Mucosa of stomach (tissue), 1 donor: Measurements from ENCODE around the gene GIMAP1.

Source experiments
- H3K27me3 ChIP-seq: one replicate; pipeline ENCODE4 v1.7.0; 2013; ENCODE audit warnings: mild to moderate bottlenecking, low read length; ENCODE audit not compliant: control insufficient read depth, insufficient read depth
- H3K36me3 ChIP-seq: one replicate; pipeline ENCODE4 v1.7.0; 2013; ENCODE audit warnings: low read length; ENCODE audit not compliant: control insufficient read depth, insufficient read depth
- H3K4me1 ChIP-seq: one replicate; pipeline ENCODE4 v1.7.0; 2013; ENCODE audit warnings: mild to moderate bottlenecking, low read length; ENCODE audit not compliant: control insufficient read depth, insufficient read depth
- H3K4me3 ChIP-seq: one replicate; pipeline ENCODE4 v1.7.0; 2013; ENCODE audit warnings: low read length
- H3K9ac ChIP-seq: one replicate; pipeline ENCODE4 v1.7.0; 2013; ENCODE audit warnings: mild to moderate bottlenecking, low read length, moderate library complexity
- H3K9me3 ChIP-seq: one replicate; pipeline ENCODE4 v1.7.0; 2013; ENCODE audit warnings: mild to moderate bottlenecking, low read length, moderate library complexity; ENCODE audit not compliant: control insufficient read depth
- donor health status: Pancreatic carcinoma.

The GIMAP1 gene

DNA sequence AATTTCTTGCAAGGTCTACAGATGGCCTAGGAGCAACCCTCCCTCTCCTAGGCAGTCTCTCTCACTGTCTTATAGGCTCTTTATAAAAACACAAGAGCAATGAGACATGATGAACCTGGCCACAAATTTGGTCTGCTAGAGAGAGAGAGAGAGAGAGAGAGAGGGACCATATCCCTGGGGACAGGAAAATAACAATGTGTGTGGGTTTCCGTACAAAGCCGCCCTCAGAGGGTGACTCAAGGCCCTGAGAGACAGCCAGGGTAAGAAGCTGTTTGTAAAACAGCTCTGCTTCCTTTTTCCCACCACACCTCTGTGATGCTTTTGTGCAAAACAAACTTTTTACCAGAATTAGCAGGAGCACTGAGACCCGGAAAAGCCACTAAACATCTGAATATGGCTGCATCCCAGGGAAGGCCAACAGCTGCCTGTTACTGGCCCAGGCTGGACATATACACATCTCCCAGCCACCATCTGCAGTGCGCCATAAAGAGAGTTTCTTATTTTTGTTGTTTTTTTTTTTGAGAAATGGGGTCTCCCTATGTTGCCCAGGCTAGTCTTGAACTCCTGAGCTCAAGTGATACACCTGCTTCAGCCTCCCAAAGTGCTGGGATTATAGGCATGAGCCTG, 39.2 kb downstream of the GIMAP1 start:
- Histone ChIP-seq H3K4me1 (no peaks in the 10 kb centered on the region), H3K36me3 (no peaks in the 10 kb centered on the region), H3K27me3 (no peaks in the 10 kb centered on the region), H3K9ac (no peak overlapping the region), H3K9me3 (no peaks in the 10 kb centered on the region), H3K4me3 (no peak overlapping the region)

DNA sequence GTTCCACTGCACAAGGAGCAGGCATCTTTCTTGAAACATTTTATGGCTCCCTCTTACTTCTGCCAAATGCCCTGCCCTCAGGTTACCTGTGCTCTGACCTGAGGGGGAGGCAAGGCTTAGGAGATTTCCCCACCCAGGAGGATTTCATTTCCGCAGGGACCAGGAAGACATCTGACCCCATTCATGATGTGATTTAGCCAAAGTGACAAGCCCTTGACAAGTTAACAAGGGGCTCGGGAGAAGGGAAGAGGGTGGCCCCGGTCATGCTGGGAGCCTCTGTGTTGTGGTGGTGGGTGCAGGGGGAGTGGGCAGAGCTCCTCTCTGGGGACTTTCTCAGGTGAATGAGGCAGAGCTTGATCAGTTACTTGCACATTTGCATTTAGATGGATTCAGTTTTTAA, 39.8 kb downstream of the GIMAP1 start:
- Histone ChIP-seq H3K4me1 (no peaks in the 10 kb centered on the region), H3K4me3 (no peak overlapping the region), H3K27me3 (no peaks in the 10 kb centered on the region), H3K36me3 (no peaks in the 10 kb centered on the region), H3K9ac (no peak overlapping the region), H3K9me3 (no peaks in the 10 kb centered on the region)

DNA sequence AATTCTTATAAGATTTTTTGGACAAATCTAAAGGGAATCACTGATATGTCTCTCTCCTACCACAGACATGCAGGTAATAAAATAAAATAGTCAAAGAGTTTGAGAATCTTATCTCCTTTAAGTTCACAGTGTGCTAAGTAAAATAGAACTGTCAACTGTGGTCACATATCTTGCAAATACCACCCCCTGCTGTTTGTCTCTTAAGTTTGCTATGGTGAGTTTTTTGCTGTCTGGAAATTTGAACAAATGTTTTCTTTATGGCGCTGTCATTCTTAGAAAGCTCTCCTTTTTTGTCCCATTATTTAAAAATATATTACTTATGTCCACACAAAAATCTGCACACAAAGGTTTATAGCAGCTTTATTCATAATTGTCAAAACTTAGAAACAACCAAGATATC, 40.4 kb downstream of the GIMAP1 start:
- H3K36me3 ChIP-seq, result no peaks in the 10 kb centered on the region
- H3K9me3 ChIP-seq, result no peaks in the 10 kb centered on the region
- H3K27me3 ChIP-seq, result no peaks in the 10 kb centered on the region
- H3K4me3 ChIP-seq, result no peak overlapping the region
- H3K9ac ChIP-seq, result no peak overlapping the region
- H3K4me1 ChIP-seq, result no peaks in the 10 kb centered on the region

DNA sequence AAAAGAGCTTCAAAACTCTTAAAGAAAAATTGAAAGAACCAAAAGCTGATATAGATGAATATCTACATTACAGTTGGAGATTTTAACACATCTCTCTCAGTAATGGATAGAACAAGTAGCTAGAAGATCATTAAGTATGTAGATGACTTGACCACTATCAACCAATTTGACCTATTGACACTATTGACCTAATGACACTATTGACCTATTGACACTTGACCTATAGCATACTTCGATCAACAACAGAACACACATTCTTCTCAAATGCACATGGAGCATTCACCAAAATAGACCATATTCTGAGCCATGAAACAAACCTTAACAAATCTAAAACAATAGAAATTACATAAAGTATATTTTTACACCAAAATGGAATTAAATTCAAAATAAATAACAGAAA, 43.1 kb downstream of the GIMAP1 start:
- Histone ChIP-seq H3K27me3 (no peaks in the 10 kb centered on the region), H3K9me3 (no peaks in the 10 kb centered on the region), H3K4me1 (no peaks in the 10 kb centered on the region), H3K36me3 (no peaks in the 10 kb centered on the region), H3K9ac (no peak overlapping the region), H3K4me3 (no peak overlapping the region)

DNA sequence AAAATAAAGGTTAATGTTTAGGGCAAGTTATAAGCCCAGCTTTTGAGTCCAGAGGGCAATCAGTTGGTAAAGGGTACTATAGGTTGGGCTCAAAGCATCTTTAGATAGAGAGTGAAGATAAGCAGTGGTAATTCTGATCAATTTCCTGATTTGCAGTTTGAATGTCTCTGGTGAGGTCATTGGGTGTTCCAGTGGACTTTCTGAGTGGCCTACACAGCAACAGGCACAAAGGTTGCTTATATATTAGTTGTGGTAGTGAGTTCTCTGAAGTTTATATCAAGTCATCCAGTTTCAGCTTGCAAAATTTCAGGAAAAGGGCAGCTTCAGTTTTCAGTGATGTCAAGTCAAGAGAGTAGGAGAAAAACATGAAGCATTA, 49.9 kb downstream of the GIMAP1 start:
- no peak overlapping the region for H3K9ac ChIP-seq
- no peaks in the 10 kb centered on the region for H3K36me3 ChIP-seq
- no peaks in the 10 kb centered on the region for H3K9me3 ChIP-seq
- peaks cover 4% of the 10 kb centered on the region for H3K4me1 ChIP-seq
- H3K4me3 ChIP-seq, result no peak overlapping the region
- H3K27me3 ChIP-seq, result no peaks in the 10 kb centered on the region

DNA sequence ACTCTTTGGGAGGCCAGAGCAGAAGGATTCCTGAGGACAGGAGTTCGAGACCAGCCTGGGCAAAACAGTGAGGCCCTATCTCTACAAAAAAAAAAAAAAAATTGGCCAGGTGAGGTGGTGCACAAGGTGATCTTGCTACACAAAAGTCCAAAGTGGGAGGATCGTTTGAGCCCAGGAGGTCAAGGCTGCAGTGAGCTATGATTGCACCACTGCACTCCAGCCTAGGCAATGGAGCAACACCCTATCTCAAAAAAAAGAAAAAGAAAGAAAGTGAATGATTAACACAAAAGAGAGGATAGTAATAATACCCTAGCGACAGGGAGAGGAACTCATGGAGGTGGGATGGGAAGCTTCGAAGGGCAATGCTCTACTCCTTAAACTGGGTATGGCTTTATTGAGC, 53.4 kb downstream of the GIMAP1 start:
- Histone ChIP-seq H3K27me3 (no peaks in the 10 kb centered on the region), H3K9ac (no peak overlapping the region), H3K4me3 (no peak overlapping the region), H3K9me3 (no peaks in the 10 kb centered on the region), H3K4me1 (peaks cover 4% of the 10 kb centered on the region), H3K36me3 (no peaks in the 10 kb centered on the region)
